NB4 (cell line): ENCODE results near the gene NAIP.
"Not testable (repeated sequence)": the region's sequence is repeated elsewhere in the genome, so short reads cannot be mapped to it uniquely, and the experiment has no call there.

Experiments
- DNase-seq: peaks from one replicate; pipeline ENCODE4 v3.0.0; 2010; ENCODE audit warnings: low read depth
- H3K4me3 ChIP-seq: one replicate; pipeline ENCODE4 v1.5.1; 2011; ENCODE audit warnings: mild to moderate bottlenecking, low read depth, low read length, moderate library complexity
- MYC ChIP-seq: IDR thresholded peaks from 2 replicates; pipeline ENCODE4 v1.6.1; 2011; ENCODE audit warnings: low read depth, low read length
- POLR2A ChIP-seq: IDR thresholded peaks from 2 replicates; pipeline ENCODE4 v1.6.1; 2011; ENCODE audit warnings: mild to moderate bottlenecking; ENCODE audit not compliant: insufficient read length; ENCODE audit errors: extremely low read depth
- TF ChIP-seq, protein P1 (sequence below): IDR thresholded peaks from one replicate; pipeline ENCODE4 v1.5.1; 2012; ENCODE audit warnings: low read depth, low read length
- TF ChIP-seq, protein P2 (sequence below): IDR thresholded peaks from 2 replicates; pipeline ENCODE4 v1.6.1; 2011; ENCODE audit warnings: low read depth, low read length

The NAIP gene, protein sequence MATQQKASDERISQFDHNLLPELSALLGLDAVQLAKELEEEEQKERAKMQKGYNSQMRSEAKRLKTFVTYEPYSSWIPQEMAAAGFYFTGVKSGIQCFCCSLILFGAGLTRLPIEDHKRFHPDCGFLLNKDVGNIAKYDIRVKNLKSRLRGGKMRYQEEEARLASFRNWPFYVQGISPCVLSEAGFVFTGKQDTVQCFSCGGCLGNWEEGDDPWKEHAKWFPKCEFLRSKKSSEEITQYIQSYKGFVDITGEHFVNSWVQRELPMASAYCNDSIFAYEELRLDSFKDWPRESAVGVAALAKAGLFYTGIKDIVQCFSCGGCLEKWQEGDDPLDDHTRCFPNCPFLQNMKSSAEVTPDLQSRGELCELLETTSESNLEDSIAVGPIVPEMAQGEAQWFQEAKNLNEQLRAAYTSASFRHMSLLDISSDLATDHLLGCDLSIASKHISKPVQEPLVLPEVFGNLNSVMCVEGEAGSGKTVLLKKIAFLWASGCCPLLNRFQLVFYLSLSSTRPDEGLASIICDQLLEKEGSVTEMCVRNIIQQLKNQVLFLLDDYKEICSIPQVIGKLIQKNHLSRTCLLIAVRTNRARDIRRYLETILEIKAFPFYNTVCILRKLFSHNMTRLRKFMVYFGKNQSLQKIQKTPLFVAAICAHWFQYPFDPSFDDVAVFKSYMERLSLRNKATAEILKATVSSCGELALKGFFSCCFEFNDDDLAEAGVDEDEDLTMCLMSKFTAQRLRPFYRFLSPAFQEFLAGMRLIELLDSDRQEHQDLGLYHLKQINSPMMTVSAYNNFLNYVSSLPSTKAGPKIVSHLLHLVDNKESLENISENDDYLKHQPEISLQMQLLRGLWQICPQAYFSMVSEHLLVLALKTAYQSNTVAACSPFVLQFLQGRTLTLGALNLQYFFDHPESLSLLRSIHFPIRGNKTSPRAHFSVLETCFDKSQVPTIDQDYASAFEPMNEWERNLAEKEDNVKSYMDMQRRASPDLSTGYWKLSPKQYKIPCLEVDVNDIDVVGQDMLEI (N-terminal part only)

DNA sequence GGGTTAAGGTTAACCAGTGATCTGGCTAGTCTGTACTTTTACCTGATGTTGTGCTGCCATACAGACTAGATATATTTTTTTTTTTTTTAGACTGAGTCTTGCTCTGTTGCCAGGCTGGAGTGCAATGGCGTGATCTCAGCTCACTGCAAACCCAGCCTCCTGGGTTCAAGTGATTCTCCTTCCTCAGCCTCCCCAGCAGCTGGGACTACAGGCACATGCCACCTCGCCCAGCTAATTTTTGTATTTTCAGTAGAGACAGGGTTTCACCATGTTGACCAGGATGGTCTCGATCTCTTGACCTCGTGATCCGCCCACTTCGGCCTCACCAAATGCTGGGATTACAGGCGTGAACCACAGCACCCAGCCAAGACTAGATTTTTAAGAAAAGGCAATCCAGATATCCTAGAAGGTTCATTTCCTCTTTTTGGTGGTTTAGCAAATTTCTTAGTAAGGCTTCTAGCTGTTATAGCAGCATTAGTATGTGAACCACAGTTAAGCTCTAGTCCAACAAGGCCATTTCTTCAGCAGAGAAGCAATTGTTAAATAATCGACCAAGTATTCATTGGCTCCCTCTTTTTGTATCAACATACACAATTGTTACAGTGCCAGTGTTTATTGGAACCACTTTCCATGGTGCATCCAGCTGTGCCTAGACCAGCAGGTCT is at the start of gene NAIP:
Gene NAIP, minus strand, starts transcription at position 51 of the 665 bp plus-strand sequence. CDS start 12,424 bp downstream, outside the sequence.
- DNase-seq, H3K4me3 ChIP-seq: not testable (repeated sequence)

DNA sequence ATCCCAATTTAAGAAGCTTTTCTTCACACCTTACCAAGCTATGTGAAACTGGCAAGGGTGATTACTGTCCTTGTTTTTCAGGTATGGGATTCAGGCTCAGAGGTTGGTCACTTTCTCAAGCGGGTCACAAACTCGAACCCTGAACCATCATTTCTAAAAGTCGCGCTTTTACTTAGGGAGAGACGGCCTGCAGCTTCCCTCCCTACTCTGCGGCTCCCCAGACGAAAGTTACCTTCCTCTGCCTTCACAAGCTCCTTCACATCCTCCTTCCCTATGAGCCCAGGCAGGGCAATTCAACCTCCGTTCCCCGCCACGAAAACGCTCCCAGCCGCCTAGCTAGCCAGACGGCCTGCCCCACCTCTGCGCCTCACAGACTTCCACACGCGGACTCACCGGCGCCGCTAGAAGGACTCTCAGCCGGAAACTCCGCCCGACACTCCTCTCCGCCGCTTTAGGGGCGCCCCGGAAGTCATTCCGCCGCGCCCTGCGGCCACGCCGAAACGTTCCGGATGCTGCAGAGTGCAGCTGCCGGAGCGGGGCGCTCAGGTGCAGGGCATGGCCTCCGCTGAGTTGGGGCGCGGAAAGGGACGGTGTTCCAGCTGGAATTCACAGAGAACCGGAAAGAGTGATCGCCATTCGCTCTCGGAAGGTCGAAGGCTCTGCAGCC is 42.3 kb upstream of the NAIP start, which contains the start of gene GTF2H2:
Gene GTF2H2, minus strand, starts transcription at position 415 of the 667 bp plus-strand sequence. CDS start 4,913 bp downstream, outside the sequence.
- not testable (repeated sequence) for DNase-seq, H3K4me3 ChIP-seq

DNA sequence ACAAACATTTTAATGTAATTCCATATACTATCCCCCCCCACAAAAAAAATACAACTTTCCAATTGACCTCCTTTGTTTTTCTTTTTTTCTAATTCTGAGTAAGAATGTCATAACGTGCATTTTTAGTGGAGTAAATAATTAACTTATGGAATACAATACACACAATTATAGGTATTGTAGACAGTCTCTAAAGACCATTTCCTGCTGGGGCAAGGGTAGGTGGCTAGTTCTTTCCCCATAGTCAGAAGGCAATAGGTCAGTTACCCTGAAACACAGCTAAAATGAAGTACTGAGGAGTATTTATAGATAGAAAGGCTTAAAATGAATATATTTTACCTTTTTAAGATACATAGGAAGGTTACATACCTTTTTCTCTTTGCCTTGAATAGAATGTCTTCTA is 36.2 kb upstream of the NAIP start:
- DNase-seq, H3K4me3 ChIP-seq: not testable (repeated sequence)

DNA sequence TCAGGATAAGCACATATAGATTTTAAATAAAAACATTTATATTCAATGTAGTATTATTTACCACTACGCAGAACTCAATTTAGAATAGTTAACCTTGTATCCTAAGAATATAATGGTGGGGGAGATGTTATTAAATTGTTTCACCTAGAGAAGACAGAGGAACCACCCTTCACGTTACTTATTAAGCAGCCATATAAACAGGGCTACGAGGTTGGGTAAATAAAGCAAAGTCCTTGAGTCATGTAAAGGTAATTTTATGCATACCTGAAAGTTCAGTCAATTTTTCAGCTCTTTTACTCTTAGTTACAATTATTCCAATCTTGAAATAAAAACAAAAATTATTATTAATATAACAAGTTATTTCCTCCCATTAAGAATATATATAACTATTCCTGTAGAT is 34.3 kb upstream of the NAIP start:
- not testable (repeated sequence) for DNase-seq, H3K4me3 ChIP-seq

DNA sequence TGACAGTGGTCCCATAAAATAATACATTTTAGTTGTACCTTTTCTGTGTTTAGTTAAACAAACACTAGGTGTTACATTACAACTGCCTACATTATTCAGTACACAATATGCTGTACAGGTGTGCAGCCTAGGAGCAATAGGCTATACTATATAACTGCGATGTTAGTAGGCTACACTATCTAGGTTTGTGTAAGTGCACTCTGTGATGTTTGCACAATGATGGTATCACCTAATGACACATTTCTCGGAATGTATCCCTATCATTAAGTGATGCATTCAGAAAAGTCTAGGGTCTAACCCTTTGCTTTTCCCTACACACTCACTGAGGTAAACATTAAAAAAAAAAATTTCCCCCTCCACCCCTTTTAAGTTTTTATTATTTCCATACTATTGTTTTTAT is 19.7 kb upstream of the NAIP start:
- H3K4me3 ChIP-seq, DNase-seq: not testable (repeated sequence)

DNA sequence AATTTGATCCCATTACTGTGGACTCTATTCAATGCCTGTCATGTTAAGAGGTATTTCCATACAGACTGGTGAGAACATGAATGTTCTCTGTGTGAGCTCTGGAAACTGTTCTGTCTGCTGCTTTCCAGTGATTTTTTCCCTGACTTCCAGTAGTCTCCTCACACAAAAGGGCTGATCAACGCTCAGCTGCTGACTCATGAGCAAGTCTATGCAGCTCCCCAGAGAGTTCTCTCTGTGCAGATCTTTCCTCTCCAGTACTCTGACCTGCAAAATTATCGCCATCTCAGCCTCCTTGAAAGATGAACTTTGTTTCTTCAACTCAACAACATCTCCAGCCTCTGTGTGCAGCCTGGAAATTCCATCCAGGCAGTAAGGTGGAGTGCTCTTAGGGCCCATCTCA is 19.0 kb upstream of the NAIP start:
- DNase-seq, H3K4me3 ChIP-seq: not testable (repeated sequence)

DNA sequence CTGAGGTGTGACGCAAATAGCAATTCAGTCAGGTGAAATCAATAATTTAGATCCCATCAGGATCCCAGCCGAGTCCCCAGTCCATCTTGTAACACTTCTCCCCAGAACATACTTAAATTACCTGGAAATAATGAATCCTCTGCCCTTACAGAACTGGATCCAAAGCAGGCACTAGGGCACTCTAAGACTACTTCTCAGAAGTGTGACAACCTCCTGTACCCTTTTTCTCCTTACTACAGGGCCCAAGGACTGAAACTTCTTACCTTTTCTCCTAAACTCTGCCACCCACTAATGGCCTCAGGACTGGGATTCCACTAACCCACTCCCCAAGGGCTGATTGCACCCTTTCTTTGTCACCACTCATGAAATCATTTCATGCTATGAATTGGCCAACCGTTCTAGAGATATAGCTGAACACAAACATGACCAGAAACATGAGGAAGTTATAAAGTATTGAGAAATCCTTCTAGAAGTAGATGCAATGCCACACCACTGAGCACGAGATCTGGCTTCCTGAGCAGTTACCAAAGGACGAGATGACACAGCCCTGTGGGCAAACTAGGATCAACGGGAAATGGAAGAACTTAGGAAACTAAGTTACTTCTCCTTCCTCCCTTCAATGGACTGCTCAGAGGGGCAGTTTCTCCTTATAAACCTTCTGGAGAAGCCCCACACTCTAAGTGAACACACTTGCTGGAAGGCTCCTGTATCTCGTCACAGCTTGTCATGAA is 6.1 kb upstream of the NAIP start:
- DNase-seq, H3K4me3 ChIP-seq: not testable (repeated sequence)

DNA sequence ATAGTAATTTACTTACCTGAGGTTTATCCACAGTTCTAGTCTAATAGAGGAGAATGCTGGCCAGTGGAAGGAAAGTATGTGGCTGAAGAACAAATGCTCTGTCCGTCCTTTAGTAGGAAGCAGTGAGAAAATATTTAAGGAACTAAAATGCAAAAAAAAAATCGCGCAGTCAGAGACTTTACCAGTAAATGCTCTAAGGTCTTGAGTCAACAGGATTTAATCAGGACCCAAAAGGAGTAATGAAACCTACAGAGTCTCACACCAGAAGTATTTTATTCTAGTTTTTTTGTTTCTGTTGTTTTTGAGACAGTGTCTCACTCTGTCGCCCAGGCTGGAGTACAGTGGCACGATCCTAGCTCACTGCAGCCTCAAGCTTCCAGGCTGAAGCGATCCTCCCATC is 4.5 kb downstream of the NAIP start:
- DNase-seq, H3K4me3 ChIP-seq: not testable (repeated sequence)

DNA sequence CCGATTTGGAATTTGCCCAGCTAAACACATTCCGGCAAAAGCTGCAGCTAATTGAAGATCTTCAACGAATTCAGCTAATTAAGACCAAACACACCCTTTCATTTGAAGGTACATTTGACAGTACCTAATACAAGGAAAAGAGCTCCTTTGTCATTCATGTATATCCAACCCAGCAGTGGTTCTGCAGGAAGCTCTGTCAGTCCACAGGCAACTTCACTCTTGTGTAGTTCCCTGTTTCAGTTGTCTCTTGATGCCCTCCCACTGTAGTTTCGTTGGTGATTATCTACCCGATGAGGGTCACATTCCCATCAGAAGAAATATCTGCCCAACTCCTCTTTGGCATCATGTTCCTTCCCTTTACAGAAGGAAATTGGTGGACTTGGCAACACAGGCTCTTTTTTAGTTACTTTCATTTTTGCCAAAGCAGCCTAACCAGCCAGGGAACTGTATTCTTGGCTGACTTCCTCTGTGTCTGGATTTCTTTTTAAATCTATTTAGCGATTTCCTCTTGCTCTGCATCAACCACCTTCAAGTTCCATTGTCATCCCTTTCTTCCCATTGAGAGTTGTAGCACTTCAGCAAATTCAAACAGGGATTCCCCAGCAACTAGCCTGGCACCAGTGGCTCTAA is 6.6 kb downstream of the NAIP start:
- not testable (repeated sequence) for H3K4me3 ChIP-seq, DNase-seq

DNA sequence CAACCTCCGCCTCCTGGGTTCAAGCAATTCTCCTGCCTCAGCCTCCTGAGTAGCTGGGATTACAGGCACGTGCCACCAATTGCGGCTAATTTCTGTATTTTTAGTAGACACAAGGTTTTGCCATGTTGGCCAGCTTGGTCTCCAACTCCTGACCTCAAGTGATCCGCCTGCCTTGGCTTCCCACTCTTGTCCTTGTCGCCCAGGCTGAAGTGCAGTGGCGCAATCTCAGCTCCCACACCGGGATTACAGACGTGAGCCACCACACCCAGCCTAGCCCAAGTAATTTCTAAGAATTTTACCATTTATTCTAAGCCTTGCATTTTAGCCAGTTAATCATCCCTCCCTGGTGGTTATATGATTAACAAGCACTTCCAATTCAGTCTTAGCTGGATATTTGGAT is 11.0 kb downstream of the NAIP start:
- H3K4me3 ChIP-seq: no peak overlapping the region
- TF ChIP-seq MYC (no peak), POLR2A (no peak)
- TF ChIP-seq, protein P1, sequence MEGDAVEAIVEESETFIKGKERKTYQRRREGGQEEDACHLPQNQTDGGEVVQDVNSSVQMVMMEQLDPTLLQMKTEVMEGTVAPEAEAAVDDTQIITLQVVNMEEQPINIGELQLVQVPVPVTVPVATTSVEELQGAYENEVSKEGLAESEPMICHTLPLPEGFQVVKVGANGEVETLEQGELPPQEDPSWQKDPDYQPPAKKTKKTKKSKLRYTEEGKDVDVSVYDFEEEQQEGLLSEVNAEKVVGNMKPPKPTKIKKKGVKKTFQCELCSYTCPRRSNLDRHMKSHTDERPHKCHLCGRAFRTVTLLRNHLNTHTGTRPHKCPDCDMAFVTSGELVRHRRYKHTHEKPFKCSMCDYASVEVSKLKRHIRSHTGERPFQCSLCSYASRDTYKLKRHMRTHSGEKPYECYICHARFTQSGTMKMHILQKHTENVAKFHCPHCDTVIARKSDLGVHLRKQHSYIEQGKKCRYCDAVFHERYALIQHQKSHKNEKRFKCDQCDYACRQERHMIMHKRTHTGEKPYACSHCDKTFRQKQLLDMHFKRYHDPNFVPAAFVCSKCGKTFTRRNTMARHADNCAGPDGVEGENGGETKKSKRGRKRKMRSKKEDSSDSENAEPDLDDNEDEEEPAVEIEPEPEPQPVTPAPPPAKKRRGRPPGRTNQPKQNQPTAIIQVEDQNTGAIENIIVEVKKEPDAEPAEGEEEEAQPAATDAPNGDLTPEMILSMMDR: no peak
- TF ChIP-seq, protein P2, sequence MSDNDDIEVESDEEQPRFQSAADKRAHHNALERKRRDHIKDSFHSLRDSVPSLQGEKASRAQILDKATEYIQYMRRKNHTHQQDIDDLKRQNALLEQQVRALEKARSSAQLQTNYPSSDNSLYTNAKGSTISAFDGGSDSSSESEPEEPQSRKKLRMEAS: no peak
- no peak for DNase-seq
